HEK293T (cell line): ENCODE data around the gene HPS3.

Source experiments
- CTCF ChIA-PET: fragments of 350-600 bp; formaldehyde crosslinking; extraction: SDS; loops from one replicate; lab custom pipeline; 2021; ENCODE audit warnings: antibody characterized with exemption, inconsistent platforms; lab: Yijun Ruan, JAX
- POLR2A ChIA-PET: fragments of 350-600 bp; formaldehyde crosslinking; extraction: SDS; loops from one replicate; lab custom pipeline; 2020; ENCODE audit warnings: antibody characterized with exemption, inconsistent platforms; lab: Yijun Ruan, JAX
- DNase-seq: peaks from one replicate; pipeline ENCODE4 v3.0.0; 2012; ENCODE audit warnings: mixed read lengths; ENCODE audit errors: extremely low spot score
- ARNT ChIP-seq: fragments of 450-650 bp; IDR thresholded peaks from 2 replicates; pipeline ENCODE4 v1.6.1; 2017; ENCODE audit warnings: mild to moderate bottlenecking
- BHLHE40 ChIP-seq: fragments of 450-650 bp; IDR thresholded peaks from 2 replicates; pipeline ENCODE4 v1.6.1; 2016; ENCODE audit warnings: mild to moderate bottlenecking, moderate library complexity, borderline replicate concordance
- CTBP1 ChIP-seq: fragments of 450-650 bp; IDR thresholded peaks from 2 replicates; pipeline ENCODE4 v1.6.1; 2016; ENCODE audit warnings: borderline replicate concordance
- ELF4 ChIP-seq: fragments of 450-650 bp; IDR thresholded peaks from 2 replicates; pipeline ENCODE4 v1.6.1; 2017; ENCODE audit warnings: antibody characterized with exemption
- FOXA1 ChIP-seq: fragments of 450-650 bp; IDR thresholded peaks from 2 replicates; pipeline ENCODE4 v1.6.1; 2016; ENCODE audit warnings: mild to moderate bottlenecking
- FOXK2 ChIP-seq: fragments of 450-650 bp; IDR thresholded peaks from 2 replicates; pipeline ENCODE4 v1.6.1; 2016; ENCODE audit warnings: mild to moderate bottlenecking
- FOXM1 ChIP-seq: fragments of 450-650 bp; IDR thresholded peaks from 2 replicates; pipeline ENCODE4 v1.6.1; 2017; ENCODE audit warnings: mild to moderate bottlenecking, borderline replicate concordance
- HDGF ChIP-seq: fragments of 450-650 bp; IDR thresholded peaks from 2 replicates; pipeline ENCODE4 v1.6.1; 2017; ENCODE audit warnings: antibody characterized with exemption, borderline replicate concordance
- L3MBTL2 ChIP-seq: fragments of 450-650 bp; conservative IDR thresholded peaks from 2 replicates; pipeline ENCODE4 v1.6.1; 2016; ENCODE audit warnings: mild to moderate bottlenecking
- LEF1 ChIP-seq: fragments of 450-650 bp; IDR thresholded peaks from 2 replicates; pipeline ENCODE4 v1.6.1; 2017; ENCODE audit warnings: mild to moderate bottlenecking, borderline replicate concordance
- NFRKB ChIP-seq: fragments of 450-650 bp; IDR thresholded peaks from 2 replicates; pipeline ENCODE4 v1.6.1; 2016; ENCODE audit warnings: mild to moderate bottlenecking, moderate library complexity
- SP1 ChIP-seq: fragments of 450-650 bp; IDR thresholded peaks from 2 replicates; pipeline ENCODE4 v1.6.1; 2017
- SUZ12 ChIP-seq: fragments of 450-650 bp; IDR thresholded peaks from 2 replicates; pipeline ENCODE4 v1.6.1; 2016; ENCODE audit warnings: mild to moderate bottlenecking
- TARDBP ChIP-seq: fragments of 450-650 bp; IDR thresholded peaks from 2 replicates; pipeline ENCODE4 v1.6.1; 2016
- ZNF384 ChIP-seq: fragments of 450-650 bp; IDR thresholded peaks from 2 replicates; pipeline ENCODE4 v1.6.1; 2016
- TF ChIP-seq, protein P1 (sequence below): fragments of 450-650 bp; IDR thresholded peaks from 2 replicates; pipeline ENCODE4 v1.6.1; 2016

HPS3 gene

DNA sequence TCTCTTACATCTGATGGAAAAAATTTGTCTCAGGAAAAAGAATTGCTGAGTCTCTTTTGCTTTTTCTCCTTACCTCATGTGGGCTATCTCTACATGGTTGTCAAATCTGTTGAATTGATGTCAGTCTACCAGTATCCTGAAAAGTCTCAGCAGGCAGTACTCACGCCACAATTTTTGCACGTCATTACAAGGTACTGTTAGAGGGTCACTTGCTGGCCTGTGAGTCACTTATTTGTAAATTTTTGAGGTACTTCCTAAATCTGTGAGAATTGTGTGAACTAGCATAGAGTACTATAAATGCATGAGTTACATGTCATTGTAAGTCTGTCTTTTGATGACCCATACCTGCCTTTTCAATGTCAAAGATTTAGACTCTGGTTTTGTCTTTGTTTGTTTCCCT lies 15.9 kb downstream of the HPS3 start:
- ChIA-PET POLR2A (no interaction called here), CTCF (no interaction called here)
- DNase-seq: no peak
- TF ChIP-seq FOXM1: no peak
- TF ChIP-seq L3MBTL2: no peak
- TF ChIP-seq FOXK2: no peak
- TF ChIP-seq CTBP1: no peak

DNA sequence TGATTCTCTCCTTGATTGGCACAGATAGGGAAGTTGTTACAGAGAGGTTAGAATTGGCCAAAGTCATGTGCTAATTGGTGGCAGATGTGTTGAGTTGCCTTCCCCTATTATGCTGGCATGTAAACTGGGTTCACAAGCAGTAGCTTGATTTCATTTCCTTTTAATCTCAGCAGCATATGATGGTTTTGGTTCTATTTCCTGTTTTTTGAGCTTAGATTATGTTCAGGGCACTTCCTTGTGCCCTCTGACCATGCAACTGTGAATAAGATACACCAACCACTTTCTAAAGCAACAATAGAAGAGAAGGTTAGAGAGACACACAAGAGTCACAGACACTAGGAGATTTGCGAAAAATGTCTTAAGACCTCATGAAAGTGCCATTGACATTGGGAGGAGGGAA lies 16.5 kb downstream of the HPS3 start:
- DNase-seq: no peak
- POLR2A ChIA-PET: no interaction called here
- TF ChIP-seq CTBP1: no peak
- no peak for TF ChIP-seq FOXA1
- no peak for TF ChIP-seq SP1
- no peak for TF ChIP-seq LEF1
- TF ChIP-seq ELF4: no peak
- CTCF ChIA-PET: no interaction called here

DNA sequence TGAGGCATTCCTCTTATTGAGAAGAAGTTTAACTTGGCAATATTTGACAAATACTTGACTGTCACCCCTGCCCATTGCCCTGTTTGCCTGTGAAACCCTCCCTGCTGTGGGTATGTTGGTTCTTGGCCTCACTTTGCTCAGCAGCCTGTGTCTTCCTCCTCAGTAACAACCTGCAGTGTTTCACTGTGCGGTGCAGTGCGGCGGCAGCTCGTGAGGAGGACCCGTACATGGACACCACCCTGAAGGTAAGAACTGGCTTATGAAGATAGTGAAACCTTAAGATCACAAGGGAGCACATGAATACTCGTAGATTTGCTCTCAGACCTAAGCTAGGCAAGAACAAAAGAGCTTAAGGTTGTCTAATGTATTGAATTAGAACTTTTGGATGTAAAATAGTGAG lies 21.0 kb downstream of the HPS3 start:
- CTCF ChIA-PET: no interaction called here
- POLR2A ChIA-PET: no interaction called here
- TF ChIP-seq LEF1 (no peak), FOXK2 (no peak), CTBP1 (no peak), ZNF384 (no peak), L3MBTL2 (no peak), ARNT (no peak), BHLHE40 (no peak), HDGF (no peak), SUZ12 (no peak), TARDBP (no peak), SP1 (no peak)
- TF ChIP-seq, protein P1, sequence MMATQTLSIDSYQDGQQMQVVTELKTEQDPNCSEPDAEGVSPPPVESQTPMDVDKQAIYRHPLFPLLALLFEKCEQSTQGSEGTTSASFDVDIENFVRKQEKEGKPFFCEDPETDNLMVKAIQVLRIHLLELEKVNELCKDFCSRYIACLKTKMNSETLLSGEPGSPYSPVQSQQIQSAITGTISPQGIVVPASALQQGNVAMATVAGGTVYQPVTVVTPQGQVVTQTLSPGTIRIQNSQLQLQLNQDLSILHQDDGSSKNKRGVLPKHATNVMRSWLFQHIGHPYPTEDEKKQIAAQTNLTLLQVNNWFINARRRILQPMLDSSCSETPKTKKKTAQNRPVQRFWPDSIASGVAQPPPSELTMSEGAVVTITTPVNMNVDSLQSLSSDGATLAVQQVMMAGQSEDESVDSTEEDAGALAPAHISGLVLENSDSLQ: no peak
- no peak for DNase-seq

- peak; percentile 16 for DNase-seq
- ChIA-PET CTCF (no interaction called here), POLR2A (no interaction called here)
- TF ChIP-seq FOXK2 (no peak), SP1 (no peak), CTBP1 (no peak), HDGF (no peak)
- TF ChIP-seq, protein P1: no peak
Observed at GRCh38 chr3:149151843-149152242, 22.4 kb downstream of the HPS3 start.

DNA sequence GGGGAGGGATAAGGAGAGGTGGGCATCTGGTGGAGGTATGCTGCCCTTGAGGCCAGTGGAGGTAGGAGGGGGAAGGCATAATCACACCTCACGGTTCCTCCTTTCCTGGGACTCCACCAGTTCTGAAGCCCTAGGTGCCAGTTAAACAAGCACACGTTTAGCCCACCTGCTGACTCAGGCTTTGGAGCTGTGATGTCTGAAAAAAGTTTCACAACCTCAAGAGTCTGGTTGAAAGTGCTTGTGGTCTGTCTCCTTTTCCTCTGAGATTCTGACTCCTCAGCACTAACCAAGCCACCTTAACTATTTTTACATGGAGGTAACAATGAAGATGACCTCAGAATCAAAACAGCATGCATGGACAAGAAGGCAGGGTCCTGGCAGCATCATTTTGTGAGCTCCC lies 23.0 kb downstream of the HPS3 start:
- no peak for DNase-seq
- no peak for TF ChIP-seq FOXM1
- no peak for TF ChIP-seq SP1
- no peak for TF ChIP-seq FOXK2
- TF ChIP-seq LEF1: no peak
- TF ChIP-seq, protein P1: no peak
- TF ChIP-seq TARDBP: no peak
- TF ChIP-seq FOXA1: no peak
- TF ChIP-seq L3MBTL2: no peak
- TF ChIP-seq SUZ12: no peak
- no peak for TF ChIP-seq ARNT
- TF ChIP-seq CTBP1: no peak
- no peak for TF ChIP-seq HDGF
- TF ChIP-seq NFRKB: no peak
- TF ChIP-seq ELF4: no peak
- no peak for TF ChIP-seq BHLHE40
- no peak for TF ChIP-seq ZNF384
- ChIA-PET POLR2A (no interaction called here), CTCF (no interaction called here)

- DNase-seq: no peak
- TF ChIP-seq ARNT (no peak), SUZ12 (no peak), CTBP1 (no peak), L3MBTL2 (no peak), NFRKB (no peak), ZNF384 (no peak), TARDBP (no peak), HDGF (no peak), LEF1 (no peak), FOXK2 (no peak)
- TF ChIP-seq, protein P1: no peak
- CTCF ChIA-PET: no interaction called here
- POLR2A ChIA-PET: no interaction called here
Observed at GRCh38 chr3:149153402-149153801, 24.0 kb downstream of the HPS3 start.
